Body of pancreas (tissue), 4 donors: ENCODE measurements around the gene JADE1. TPM values are rescaled to one million over a fixed set of nuclear protein-coding genes. Genes with fewer than 3 reads are reported as not detected.

Experiments used
- ATAC-seq: fragments of 150-250 bp; one replicate; pipeline ENCODE4 v1.9.1; 2016
- DNase-seq, 4 donors: peaks; one replicate each; pipeline ENCODE4 v3.0.0-alpha.2; 2019
- H3K27ac ChIP-seq, 4 donors: fragments of 200-600 bp; sonication (generic); 1 replicate in 3 of 4; 2 replicates in 1 of 4; pipeline versions ENCODE4 v1.5.1 to v1.6.1; 2016 to 2019; ENCODE audit warnings: mild to moderate bottlenecking in 1 of 4, mixed read lengths in 1 of 4, moderate library complexity in 1 of 4
- H3K27me3 ChIP-seq, 2 donors: fragments of 200-600 bp; sonication (generic); one replicate each; pipeline ENCODE4 v1.6.0; 2016; ENCODE audit warnings: mild to moderate bottlenecking in 1 of 2
- H3K36me3 ChIP-seq, 2 donors: fragments of 200-600 bp; sonication (generic); replicated peaks in 1 of 2; 2 replicates each; pipeline ENCODE4 v1.5.1; 2016; ENCODE audit warnings: low read depth in 2 of 2; ENCODE audit not compliant: insufficient read depth in 1 of 2
- H3K4me1 ChIP-seq: fragments of 200-600 bp; sonication (generic); one replicate; pipeline ENCODE4 v1.6.0; 2016
- H3K4me3 ChIP-seq, 2 donors: fragments of 200-600 bp; sonication (generic); 1 replicate in 1 of 2; 2 replicates in 1 of 2; pipeline ENCODE4 v1.5.1; 2016 to 2019
- H3K9me3 ChIP-seq, 3 donors: fragments of 200-600 bp; sonication (generic); 1 replicate in 2 of 3; 2 replicates in 1 of 3; pipeline ENCODE4 v1.5.1; 2016
- CTCF ChIP-seq, 7 experiments: fragments of 450-650 bp in 4 of 7; fragments of 200-600 bp in 3 of 7; sonication (generic) in 3 of 7; IDR thresholded peaks; one replicate each; pipeline ENCODE4 v1.5.1; 2016 to 2019; ENCODE audit warnings: antibody characterized with exemption in 7 of 7
- POLR2A ChIP-seq, 3 donors: fragments of 450-650 bp; IDR thresholded peaks; one replicate each; pipeline ENCODE4 v1.6.1; 2016; ENCODE audit warnings: antibody characterized with exemption in 3 of 3, mild to moderate bottlenecking in 2 of 3
- WGBS, 2 donors: methylation state at CpG; one replicate each; pipeline ENCODE4 v1.1.5; 2017; 5-methylcytosine and 5-hydroxymethylcytosine counted together
- intact Hi-C: fragments of 100-400 bp; cut with DNase I; formaldehyde crosslinking; loops from one replicate; pipeline ENCODE4 v1.15.1; 2023
- total RNA-seq, 2 donors: library from RNA; depleted of rRNA; stranded (reverse); fragments of >200 nt; gene quantifications; one replicate each; pipeline ENCODE4 v1.1.0, GENCODE V29; 2016

The JADE1 gene
- total RNA-seq, 2 donors from 2014 or later = 44.4 to 50.4 TPM

- TF ChIP-seq POLR2A (IDR thresholded peaks at IDR 0.05) (no peak), CTCF (IDR thresholded peaks at IDR 0.05) (no peak)
- intact Hi-C loops = no loop called here
- DNase-seq = no peak
Observed at GRCh38 chr4:128904821-128905220, 95.3 kb downstream of the JADE1 start.

GRCh38 chr4:128906581-128906980 lies 97.1 kb downstream of the JADE1 start:
- no peak overlapping the region for H3K27ac ChIP-seq
- ATAC-seq (no peak), DNase-seq (no peak)
- intact Hi-C loops = no loop called here
- H3K4me3 ChIP-seq = no peak overlapping the region
- 81 to 90% methylated on average over 1 of the region's 1 CpG for WGBS, 2 donors
- TF ChIP-seq POLR2A (IDR thresholded peaks at IDR 0.05) (no peak), CTCF (IDR thresholded peaks at IDR 0.05) (no peak)
- H3K27me3 ChIP-seq = no peaks in the 10 kb centered on the region
- no peaks in the 10 kb centered on the region for H3K4me1 ChIP-seq
- no peaks in the 10 kb centered on the region for H3K9me3 ChIP-seq
- no peaks in the 10 kb centered on the region for H3K36me3 ChIP-seq

More at GRCh38 chr4:128904821-128905220, 95.3 kb downstream of the JADE1 start:
- no peaks in the 10 kb centered on the region for H3K27me3 ChIP-seq
- no peak overlapping the region for H3K4me3 ChIP-seq
- no peak overlapping the region for H3K27ac ChIP-seq
- no peaks in the 10 kb centered on the region for H3K4me1 ChIP-seq
- WGBS, 2 donors = 81 to 83% methylated on average over 3 of the region's 3 CpGs
- no peaks in the 10 kb centered on the region for H3K9me3 ChIP-seq
- no peak for ATAC-seq
- H3K36me3 ChIP-seq = no peaks in the 10 kb centered on the region

GRCh38 chr4:128907981-128908380 lies 98.5 kb downstream of the JADE1 start:
- no peaks in the 10 kb centered on the region for H3K36me3 ChIP-seq
- H3K27ac ChIP-seq = no peak overlapping the region
- intact Hi-C loops = no loop called here
- ATAC-seq = no peak
- no peaks in the 10 kb centered on the region for H3K4me1 ChIP-seq
- no peak overlapping the region for H3K4me3 ChIP-seq
- 93 to 98% methylated on average over 2 of the region's 2 CpGs for WGBS, 2 donors
- no peaks in the 10 kb centered on the region for H3K9me3 ChIP-seq
- no peak for DNase-seq
- H3K27me3 ChIP-seq = no peaks in the 10 kb centered on the region
- TF ChIP-seq CTCF (IDR thresholded peaks at IDR 0.05) (no peak), POLR2A (IDR thresholded peaks at IDR 0.05) (no peak)

- Histone ChIP-seq H3K4me1 (no peaks in the 10 kb centered on the region), H3K4me3 (no peak overlapping the region), H3K9me3 (no peaks in the 10 kb centered on the region), H3K27ac (no peak overlapping the region), H3K27me3 (no peaks in the 10 kb centered on the region), H3K36me3 (no peaks in the 10 kb centered on the region)
- DNase-seq = no peak
- intact Hi-C loops = no loop called here
- no peak for ATAC-seq
- TF ChIP-seq CTCF (IDR thresholded peaks at IDR 0.05) = no peak
- TF ChIP-seq POLR2A (IDR thresholded peaks at IDR 0.05) = no peak
- WGBS, 2 donors = 77 to 89% methylated on average over 5 of the region's 5 CpGs
Observed at GRCh38 chr4:128908735-128909134, 99.2 kb downstream of the JADE1 start.

- Histone ChIP-seq H3K4me3 (no peak overlapping the region), H3K9me3 (no peaks in the 10 kb centered on the region), H3K36me3 (no peaks in the 10 kb centered on the region), H3K27me3 (no peaks in the 10 kb centered on the region), H3K4me1 (no peaks in the 10 kb centered on the region), H3K27ac (peak overlapping the region in 1 of 4 donors; percentile 21)
- DNase-seq (no peak), ATAC-seq (no peak)
- intact Hi-C loops = no loop called here
- WGBS, 2 donors = 68 to 92% methylated on average over 1 of the region's 1 CpG
- TF ChIP-seq POLR2A (IDR thresholded peaks at IDR 0.05) = no peak
- TF ChIP-seq CTCF (IDR thresholded peaks at IDR 0.05) = no peak
Observed at GRCh38 chr4:128913228-128913627, 103.7 kb downstream of the JADE1 start.
